ENCODE data around the gene BTAF1.
A peak's percentile ranks its signal among the peaks of the same experiment; 100 is the strongest.

Gene BTAF1

GRCh38 chr10:91908337-91909116 is 15.0 kb upstream of the BTAF1 start:
- peak; percentile 90 for DNase-seq (ENCODE audit: low read depth, low spot score)

GRCh38 chr10:91909117-91909677 is 14.4 kb upstream of the BTAF1 start, which contains the start of gene FGFBP3:
TSS of gene FGFBP3 (minus strand) at chr10:91909486. CDS start at chr10:91908969, 517 bp downstream.
- no peak for DNase-seq (ENCODE audit: low read depth, low spot score)

- DNase-seq (ENCODE audit: low read depth, low spot score): no peak
Measured at GRCh38 chr10:91910467-91910866, 13.1 kb upstream of the BTAF1 start.

- DNase-seq (ENCODE audit: low read depth, low spot score): no peak
Measured at GRCh38 chr10:91919651-91920050, 3.9 kb upstream of the BTAF1 start.

- DNase-seq (ENCODE audit: low read depth, low spot score): no peak
Measured at GRCh38 chr10:91924212-91925021, 847 bp downstream of the BTAF1 start.

- DNase-seq (ENCODE audit: low read depth, low spot score): no peak
Measured at GRCh38 chr10:91925022-91925320, 1.4 kb downstream of the BTAF1 start.

GRCh38 chr10:91930939-91931338 is 7.4 kb downstream of the BTAF1 start:
- DNase-seq (ENCODE audit: low read depth, low spot score): no peak

- DNase-seq (ENCODE audit: low read depth, low spot score): no peak
Measured at GRCh38 chr10:91931526-91932190, 8.1 kb downstream of the BTAF1 start.

GRCh38 chr10:91932737-91933136 is 9.2 kb downstream of the BTAF1 start:
- no peak for DNase-seq (ENCODE audit: low read depth, low spot score)

- no peak for DNase-seq (ENCODE audit: low read depth, low spot score)
Measured at GRCh38 chr10:91935886-91936285, 12.3 kb downstream of the BTAF1 start.

- DNase-seq (ENCODE audit: low read depth, low spot score): no peak
Measured at GRCh38 chr10:91939653-91940052, 16.1 kb downstream of the BTAF1 start.

GRCh38 chr10:91941426-91941825 is 17.9 kb downstream of the BTAF1 start:
- DNase-seq (ENCODE audit: low read depth, low spot score): no peak

- no peak for DNase-seq (ENCODE audit: low read depth, low spot score)
Measured at GRCh38 chr10:91944880-91945630, 21.5 kb downstream of the BTAF1 start.

- no peak for DNase-seq (ENCODE audit: low read depth, low spot score)
Measured at GRCh38 chr10:91953600-91954160, 30.1 kb downstream of the BTAF1 start.

- DNase-seq (ENCODE audit: low read depth, low spot score): no peak
Measured at GRCh38 chr10:91955114-91955513, 31.5 kb downstream of the BTAF1 start.

GRCh38 chr10:91957091-91957490 is 33.5 kb downstream of the BTAF1 start:
- no peak for DNase-seq (ENCODE audit: low read depth, low spot score)

GRCh38 chr10:91969297-91969696 is 45.7 kb downstream of the BTAF1 start:
- DNase-seq (ENCODE audit: low read depth, low spot score): no peak

- no peak for DNase-seq (ENCODE audit: low read depth, low spot score)
Measured at GRCh38 chr10:91974960-91975359, 51.4 kb downstream of the BTAF1 start.

- DNase-seq (ENCODE audit: low read depth, low spot score): no peak
Measured at GRCh38 chr10:91975438-91975837, 51.9 kb downstream of the BTAF1 start.

- no peak for DNase-seq (ENCODE audit: low read depth, low spot score)
Measured at GRCh38 chr10:91976317-91977051, 52.9 kb downstream of the BTAF1 start.

Measured in iPS DF 19.7 (cell line).